ENCODE results near the gene DCBLD2.

DCBLD2 gene

DNA sequence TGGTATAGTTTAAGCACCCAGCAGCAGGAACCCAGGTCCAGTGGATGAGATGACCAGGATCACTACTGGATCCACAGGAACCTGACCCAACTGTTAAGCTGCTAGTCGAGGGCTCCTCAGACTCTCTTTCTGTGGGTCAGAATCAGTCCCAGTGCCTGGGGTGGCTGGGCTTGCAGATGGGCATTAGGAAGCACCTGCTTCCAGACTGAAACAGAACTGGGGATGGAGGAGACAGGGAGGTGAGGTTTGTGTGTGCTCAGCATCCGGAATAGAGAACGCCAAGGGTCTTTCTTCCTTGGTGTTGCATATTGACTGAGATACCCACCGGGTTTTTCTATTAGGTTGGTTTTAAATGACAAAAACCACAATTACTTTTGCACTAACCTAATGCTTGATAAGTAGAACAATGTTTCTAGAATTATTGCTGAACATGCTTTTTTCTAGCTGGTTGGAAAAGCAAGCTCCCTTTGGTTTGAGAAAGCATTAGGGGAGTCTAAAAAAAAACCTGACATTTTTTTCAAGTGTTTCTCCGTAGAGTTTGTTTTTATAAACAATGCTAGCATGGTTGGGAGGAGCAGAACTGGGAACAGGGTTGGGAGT, 137.6 kb downstream of the DCBLD2 start:
- DNase-seq: no peak

DNA sequence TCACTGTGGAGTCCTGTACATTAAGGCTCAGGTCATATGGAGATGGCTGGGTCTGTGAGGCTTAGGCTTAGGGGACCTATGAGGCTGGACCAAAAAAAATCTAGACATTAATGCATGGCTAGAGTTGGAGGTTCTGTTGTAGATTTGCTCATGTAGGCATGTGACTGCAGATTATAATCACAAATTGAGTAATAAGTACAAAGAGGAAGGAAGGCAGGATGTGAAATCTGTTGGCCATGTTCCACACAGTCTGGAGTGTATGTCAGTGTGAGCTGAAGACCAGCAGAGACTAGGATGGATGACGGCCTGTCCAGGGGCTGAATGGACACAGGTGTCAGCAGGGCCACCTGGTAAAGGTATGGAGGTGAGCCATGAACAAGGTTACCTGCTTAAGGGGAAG, 138.4 kb downstream of the DCBLD2 start, which contains the start of gene ST3GAL6:
Gene ST3GAL6 (plus strand): TSS at position 265 of the 400 bp plus-strand sequence. CDS start 5,101 bp downstream, outside the sequence.
- DNase-seq: no peak

DNA sequence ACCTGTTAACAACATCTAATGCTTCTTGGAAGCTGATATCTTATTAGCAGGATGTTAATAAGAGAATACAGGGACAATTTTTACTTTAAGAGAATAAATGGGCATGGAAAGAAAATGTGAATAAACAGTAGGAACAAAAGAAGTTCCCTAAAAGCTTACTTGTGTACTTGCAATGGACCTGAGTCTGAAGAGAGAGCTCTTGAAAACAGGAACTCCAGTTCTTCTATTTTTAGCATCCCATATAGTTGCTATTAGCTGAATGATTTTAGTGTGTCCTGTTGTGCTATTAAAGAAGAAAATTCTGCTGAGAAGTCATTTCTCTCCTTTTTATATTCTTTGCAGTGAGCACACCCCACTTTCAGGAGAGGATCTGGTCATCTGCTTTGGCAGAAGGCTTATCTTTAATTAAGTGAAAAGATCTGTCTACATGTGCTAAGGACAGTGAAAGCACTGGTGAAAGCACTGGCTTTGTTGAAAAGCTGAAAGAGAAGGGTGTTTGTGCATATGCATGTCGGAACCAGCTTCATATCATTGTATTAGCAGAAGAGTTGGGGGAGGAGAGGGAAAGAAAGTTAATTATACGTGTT, 139.8 kb downstream of the DCBLD2 start:
- no peak for DNase-seq

DNA sequence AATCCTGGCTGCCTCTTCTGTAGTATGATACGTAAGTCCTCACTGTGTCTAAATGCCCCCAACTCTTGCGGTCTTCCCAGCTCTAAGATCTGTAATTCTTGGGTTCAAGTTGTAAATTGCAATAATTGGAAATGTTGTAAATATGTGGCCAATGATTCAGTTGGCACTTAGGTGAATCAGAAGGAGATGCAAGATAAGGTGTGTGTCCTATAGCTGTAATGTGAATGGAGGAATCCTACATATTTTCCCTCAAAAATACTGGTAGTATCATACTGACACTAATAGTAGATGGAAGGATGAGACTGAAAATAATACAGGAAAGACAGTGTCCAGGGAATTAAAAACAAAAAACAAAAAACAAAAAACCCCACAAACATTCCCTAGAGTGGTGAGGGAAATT, 141.9 kb downstream of the DCBLD2 start:
- DNase-seq: no peak

DNA sequence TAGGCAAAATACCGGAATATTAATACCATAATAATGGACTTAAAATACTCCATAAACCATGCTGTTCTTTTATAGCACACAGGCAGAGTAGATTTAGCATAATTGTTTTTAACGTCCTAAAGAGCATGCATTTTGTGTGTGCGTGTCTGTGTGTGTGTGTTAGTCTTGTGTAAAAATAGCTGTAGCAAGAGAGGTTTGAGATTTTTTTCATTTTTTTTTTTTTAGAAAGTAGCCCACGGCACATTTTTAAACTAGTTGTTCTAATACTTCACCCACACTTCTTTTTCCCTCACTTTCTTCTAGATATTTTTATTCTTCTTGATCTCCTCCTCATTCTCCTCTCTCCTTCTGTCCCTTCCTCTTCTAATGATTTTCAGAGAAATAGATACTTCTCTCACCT, 145.9 kb downstream of the DCBLD2 start:
- no peak for DNase-seq

DNA sequence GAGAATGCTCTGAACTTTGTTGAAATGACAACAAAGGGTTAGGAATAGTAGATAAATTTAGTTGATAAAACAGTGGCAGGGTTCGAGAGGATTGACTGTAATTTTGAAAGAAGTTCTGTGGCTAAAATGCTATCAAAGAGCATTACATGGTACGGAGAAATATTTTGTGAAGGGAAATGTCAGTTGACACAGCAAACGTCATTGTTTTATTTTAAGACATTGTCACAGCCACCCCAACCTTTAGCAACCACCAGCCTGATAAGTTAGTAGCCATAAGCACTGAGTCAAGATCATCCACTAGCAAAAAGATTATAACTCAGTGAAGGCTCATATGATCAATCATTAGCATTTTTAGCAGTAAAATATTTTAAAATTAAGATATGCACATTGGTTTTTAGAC, 147.0 kb downstream of the DCBLD2 start:
- DNase-seq: no peak

DNA sequence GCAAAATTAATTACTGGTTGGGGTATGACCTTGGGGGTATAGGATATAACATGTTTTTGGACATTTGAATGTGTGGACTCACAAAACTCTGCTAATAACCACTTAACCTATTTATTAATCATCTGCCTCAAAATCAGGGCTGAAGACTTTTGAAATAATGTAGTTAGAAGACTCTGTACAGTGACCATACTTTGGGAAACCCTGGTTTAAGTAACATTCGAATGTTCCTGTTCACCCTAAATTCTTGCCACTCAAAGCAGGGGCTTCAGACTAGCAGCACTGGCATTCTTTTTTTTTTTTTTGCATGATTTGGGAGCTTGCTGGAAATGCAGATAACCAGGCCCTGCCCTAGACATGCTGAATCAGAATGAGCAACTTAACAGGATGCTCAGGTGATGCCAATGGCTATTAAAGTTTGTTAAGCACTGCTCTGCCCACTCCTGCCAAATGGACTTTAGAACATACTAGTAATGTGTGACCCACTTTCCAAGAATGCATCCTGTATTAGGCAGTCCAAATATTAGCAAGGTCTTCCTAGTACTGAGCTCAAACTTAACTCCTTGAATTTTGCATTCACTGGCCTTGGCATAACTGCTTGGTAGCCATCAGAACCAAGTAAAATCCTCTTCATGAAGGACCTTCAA, 151.1 kb downstream of the DCBLD2 start:
- DNase-seq: no peak

DNA sequence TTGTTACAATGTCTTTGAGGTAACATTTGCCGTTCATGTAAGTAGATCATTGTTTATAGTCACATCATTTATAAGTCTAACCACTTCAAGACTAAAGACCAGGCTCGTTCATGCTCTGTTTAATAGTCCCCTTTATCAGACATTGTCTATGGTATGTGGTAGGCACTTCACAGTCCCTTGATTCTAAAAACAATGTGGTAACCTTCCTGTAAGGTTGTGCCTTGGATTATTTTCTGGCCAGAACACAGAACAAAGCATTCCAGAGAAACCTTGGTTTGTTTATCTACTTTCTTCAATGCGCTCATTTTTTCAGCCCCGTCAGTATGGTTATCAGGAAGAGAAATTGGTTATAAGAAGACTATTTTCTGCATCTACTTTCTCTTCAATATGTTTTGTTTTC, 154.6 kb downstream of the DCBLD2 start:
- no peak for DNase-seq

DNA sequence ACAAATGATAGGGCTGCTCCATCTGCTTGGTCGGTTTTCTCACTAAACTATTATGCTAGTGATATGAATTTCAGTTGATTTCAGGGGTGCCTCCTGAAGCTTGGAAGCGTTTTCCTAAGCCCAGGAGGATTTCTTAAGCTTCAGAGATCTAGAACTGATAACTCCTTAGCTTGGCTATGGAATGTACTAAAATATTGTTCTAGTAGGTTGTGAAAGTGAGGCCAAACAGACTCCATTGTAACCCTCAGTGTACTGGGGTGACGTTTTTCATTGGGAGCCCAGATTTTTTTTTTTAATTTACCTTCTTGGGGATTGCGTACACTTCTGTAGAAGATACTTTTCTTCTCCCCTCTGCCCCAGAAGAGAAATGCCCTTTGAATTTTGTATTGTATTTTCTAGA, 155.4 kb downstream of the DCBLD2 start:
- DNase-seq: no peak

Measured in COR-L47 (cell line).